Measurements from ENCODE around the gene SCCPDH.
"Not testable (repeated sequence)": the region's sequence is repeated elsewhere in the genome, so short reads cannot be mapped to it uniquely, and the experiment has no call there.

- TF ChIP-seq CTCF (IDR thresholded peaks at IDR 0.05 in 8 of 11, conservative IDR thresholded peaks at IDR 0.05 in 3 of 11); POLR2AphosphoS5 (IDR thresholded peaks at IDR 0.05): not testable (repeated sequence)
Observed at GRCh38 chr1:246813325-246813724, 89.1 kb downstream of the SCCPDH start.
